ENCODE data around the gene CCDC188.

CCDC188 gene

GRCh38 chr22:20149257-20150250, 1.3 kb downstream of the CCDC188 start:
- Histone ChIP-seq H3K27ac (replicated peaks) (no peak overlapping the region), H3K27me3 (ENCODE audit: insufficient read depth, poor library complexity, severe bottlenecking) (no peaks in the 10 kb centered on the region), H3K4me3 (replicated peaks; ENCODE audit: insufficient read depth, low read length) (no peak overlapping the region)
- TF ChIP-seq REST (IDR thresholded peaks at IDR 0.05; ENCODE audit: insufficient replicate concordance, low read depth) (no peak), SPI1 (IDR thresholded peaks at IDR 0.05; ENCODE audit: borderline replicate concordance, low read depth) (no peak), CTCF (IDR thresholded peaks at IDR 0.05; ENCODE audit: insufficient read depth, low read length) (no peak), GABPA (IDR thresholded peaks at IDR 0.05; ENCODE audit: low read depth) (no peak), POLR2AphosphoS5 (IDR thresholded peaks at IDR 0.05; ENCODE audit: low read depth) (no peak)
- no peak for DNase-seq (ENCODE audit: low read depth in 1 of 2, low spot score in 1 of 2)

DNA sequence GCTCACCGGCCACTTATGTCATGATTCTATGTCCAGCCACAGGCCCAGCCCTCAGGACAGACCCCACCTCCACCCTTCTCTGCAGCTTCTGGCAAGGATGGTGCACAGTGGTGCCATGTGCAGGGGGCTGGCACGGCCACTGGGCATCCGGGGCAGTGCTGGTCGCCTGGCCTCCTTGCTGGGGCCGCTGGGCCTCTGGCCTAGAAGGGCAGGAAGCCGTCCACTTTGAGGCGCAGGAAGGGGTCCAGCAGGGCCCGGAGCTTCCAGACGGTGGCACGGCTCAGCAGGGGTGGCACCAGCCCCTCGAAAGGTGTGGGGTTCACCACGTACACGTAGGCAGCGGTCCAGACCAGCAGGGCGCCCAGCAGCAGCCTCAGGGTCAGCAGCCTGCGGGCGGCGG, 2.4 kb downstream of the CCDC188 start:
- no peak overlapping the region for H3K27ac ChIP-seq (replicated peaks)
- TF ChIP-seq REST (IDR thresholded peaks at IDR 0.05; ENCODE audit: insufficient replicate concordance, low read depth) (no peak), CTCF (IDR thresholded peaks at IDR 0.05; ENCODE audit: insufficient read depth, low read length) (no peak), SPI1 (IDR thresholded peaks at IDR 0.05; ENCODE audit: borderline replicate concordance, low read depth) (no peak), GABPA (IDR thresholded peaks at IDR 0.05; ENCODE audit: low read depth) (no peak)
- H3K4me3 ChIP-seq (replicated peaks; ENCODE audit: insufficient read depth, low read length), result no peak overlapping the region
- no peaks in the 10 kb centered on the region for H3K27me3 ChIP-seq (ENCODE audit: insufficient read depth, poor library complexity, severe bottlenecking)
- DNase-seq (ENCODE audit: low read depth in 1 of 2, low spot score in 1 of 2), result no peak

- Histone ChIP-seq H3K4me3 (replicated peaks; ENCODE audit: insufficient read depth, low read length) (no peak overlapping the region), H3K27ac (replicated peaks) (no peak overlapping the region), H3K27me3 (ENCODE audit: insufficient read depth, poor library complexity, severe bottlenecking) (no peaks in the 10 kb centered on the region)
- no peak for DNase-seq (ENCODE audit: low read depth in 1 of 2, low spot score in 1 of 2)
- TF ChIP-seq GABPA (IDR thresholded peaks at IDR 0.05; ENCODE audit: low read depth) (no peak), REST (IDR thresholded peaks at IDR 0.05; ENCODE audit: insufficient replicate concordance, low read depth) (no peak), CTCF (IDR thresholded peaks at IDR 0.05; ENCODE audit: insufficient read depth, low read length) (no peak), SPI1 (IDR thresholded peaks at IDR 0.05; ENCODE audit: borderline replicate concordance, low read depth) (no peak), POLR2AphosphoS5 (IDR thresholded peaks at IDR 0.05; ENCODE audit: low read depth) (no peak)
These were observed 3.4 kb downstream of the CCDC188 start for GRCh38 chr22:20147237-20147988.
